Limb (tissue), 2 donors: ENCODE data around the gene GRK5.
A peak's percentile ranks its signal among the peaks of the same experiment; 100 is the strongest.
"Not testable (repeated sequence)": the region's sequence is repeated elsewhere in the genome, so short reads cannot be mapped to it uniquely, and the experiment has no call there.

ENCODE experiments used
- DNase-seq, 2 donors: peaks; one replicate each; pipeline ENCODE4 v3.0.0-alpha.2; 2016; ENCODE audit errors: extremely low spot score in 2 of 2

Gene GRK5

GRCh38 chr10:119416855-119417254 lies 209.5 kb downstream of the GRK5 start:
- DNase-seq, result peak; percentile 42 to 77

DNA sequence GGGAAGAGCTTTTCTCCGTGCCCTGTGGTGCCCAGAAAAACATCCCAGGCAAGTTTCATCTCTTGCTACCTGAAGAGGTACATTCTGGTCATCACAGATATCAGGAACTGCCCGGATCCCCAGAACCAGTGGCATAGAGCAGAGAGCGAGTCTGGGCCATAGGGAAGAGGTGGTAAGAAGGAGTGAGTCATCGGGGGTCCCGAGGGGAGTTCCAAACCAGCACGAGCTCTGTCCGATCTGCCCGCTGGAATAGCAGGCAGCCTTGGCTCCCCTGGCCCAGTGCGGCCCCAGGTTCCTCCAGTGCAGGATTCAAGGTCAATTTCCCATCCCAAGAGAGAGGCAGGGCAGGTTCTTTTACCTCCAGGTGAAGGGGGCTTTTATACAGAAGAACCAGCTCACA lies 210.5 kb downstream of the GRK5 start:
- DNase-seq, result no peak

GRCh38 chr10:119418362-119418761 lies 211.0 kb downstream of the GRK5 start:
- DNase-seq, result no peak

DNA sequence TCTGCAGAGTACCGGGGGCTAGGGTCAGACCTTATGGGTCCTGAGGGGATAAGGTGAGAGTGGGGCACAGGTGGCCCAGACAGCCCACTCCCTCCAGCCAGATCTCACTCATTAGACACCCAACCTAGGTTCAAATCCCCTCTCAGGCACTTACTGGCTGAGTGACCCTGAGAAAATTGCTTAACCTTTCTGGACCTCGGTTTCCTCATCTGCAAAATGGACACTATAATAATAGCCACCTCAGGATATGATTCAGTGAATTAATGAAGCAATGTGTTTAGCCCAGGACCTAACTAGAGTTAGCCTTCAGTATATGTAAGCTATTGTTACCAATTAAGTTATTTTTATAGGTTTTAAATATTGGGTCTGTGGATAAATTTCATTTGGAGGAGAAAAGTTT lies 212.6 kb downstream of the GRK5 start:
- DNase-seq, result no peak

DNA sequence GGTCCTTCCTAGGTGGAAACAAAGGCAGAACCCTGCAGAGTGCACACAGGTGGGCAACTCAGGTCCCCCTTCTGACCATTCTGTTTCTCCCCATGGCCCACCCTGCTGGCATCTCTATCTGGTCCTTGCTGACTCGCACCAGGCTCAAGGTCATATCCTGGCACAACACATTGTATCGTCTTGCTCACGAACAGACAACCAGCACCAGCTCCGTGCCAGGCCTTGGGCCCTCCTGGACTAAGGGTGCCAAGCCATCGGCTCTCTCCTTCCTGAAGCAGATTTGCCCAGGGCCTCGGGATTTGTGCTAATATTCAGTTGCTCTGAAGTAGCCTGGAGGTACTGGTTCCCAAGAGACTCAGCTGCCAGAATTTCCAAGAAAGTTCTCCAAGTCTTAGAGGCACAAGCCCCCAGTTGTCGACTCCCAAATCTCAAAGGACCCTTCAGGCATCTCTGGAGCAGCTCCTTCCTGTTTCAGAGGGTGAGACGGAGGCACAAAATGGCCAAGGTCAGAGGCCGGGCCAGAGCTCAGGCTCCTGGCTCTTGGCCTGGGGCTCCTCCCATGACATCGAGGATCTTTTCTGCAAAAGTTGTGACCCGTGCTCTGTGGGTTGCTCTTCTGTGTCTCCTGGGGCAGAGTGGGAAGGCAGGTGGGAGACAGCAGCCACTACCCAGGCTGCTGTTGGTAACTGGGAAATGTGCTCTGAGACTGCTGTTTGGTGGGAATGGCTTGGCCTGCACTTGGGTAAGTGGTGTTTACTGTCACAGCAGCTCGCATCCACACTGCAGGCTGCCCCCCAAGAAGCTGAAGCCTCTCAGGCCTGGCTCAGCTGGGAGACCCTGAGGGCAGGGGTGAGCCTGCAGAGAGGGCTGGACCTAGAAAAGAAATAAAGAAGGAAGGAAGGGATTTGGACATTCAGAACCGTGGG lies 213.8 kb downstream of the GRK5 start:
- no peak for DNase-seq

GRCh38 chr10:119421891-119422681 lies 214.7 kb downstream of the GRK5 start:
- no peak for DNase-seq

DNA sequence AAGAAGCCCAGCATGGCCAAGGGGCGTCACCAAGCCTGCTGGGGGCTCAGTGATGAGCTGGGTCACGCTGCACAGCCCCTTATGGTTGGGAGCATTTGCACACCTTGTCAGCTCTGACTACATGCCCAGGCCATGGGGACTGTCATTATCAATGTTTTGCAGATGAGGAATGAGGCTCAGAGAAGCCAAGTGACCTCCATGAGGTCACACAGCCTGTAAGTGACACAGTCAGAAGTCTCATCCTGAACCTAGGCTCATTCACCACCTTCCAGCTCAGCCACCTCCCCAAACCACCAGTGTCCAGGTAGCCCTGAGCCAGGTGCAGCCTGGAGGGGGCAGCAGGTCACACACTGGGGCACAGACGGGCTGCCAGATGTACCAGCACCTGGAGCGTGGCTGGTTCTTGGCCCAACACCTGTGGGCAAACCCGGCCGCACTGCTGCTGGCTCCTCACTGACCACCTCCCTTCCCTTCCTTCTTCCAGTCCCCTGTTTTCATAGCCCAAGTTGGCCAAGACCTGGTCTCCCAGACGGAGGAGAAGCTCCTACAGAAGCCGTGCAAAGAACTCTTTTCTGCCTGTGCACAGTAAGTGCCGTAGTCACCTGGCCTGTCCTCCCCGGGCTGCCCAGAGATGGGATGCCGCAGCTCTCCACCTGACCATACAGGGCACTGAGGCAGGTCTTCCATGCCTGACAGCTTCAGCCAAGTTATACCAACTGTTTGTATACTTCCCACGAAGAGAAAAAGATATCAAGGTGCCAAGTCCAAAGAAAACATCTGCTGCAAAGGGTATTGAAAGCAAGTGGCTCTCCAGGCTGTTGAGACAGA lies 215.5 kb downstream of the GRK5 start:
- DNase-seq, result no peak

DNA sequence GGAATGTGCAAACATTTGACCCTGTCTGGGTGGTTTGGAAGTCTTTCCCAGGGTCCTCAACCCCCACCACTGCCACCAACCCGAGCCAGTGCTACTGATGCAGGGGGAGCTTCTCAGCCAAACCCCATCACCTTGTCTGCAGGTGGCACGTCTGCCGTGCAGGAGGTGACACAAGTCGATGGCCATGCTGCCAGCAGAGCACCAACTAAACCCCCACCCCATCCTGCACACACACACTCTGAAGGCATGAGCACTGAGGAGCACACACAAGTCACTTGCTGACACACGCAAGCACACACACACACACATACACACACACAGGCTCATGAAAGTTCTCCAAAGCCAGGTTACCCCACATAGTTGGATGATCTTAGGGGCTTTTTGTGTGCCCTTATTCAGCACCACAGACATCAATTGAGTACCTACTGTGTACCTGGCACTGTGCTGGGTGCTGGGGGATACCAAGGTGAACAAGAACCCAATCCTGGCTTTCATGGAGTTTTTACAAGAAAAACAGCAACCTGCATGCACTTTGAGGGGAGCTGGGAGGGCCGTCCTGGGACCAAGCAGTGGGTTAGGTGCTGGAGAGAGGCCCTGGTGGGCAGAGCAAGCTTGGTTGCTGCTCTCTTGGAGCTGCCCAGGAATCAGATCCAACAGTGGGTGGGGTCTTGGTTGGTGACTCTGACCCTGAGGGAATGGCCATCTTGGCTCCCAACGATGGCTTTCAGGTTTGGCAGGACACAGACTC lies 216.3 kb downstream of the GRK5 start:
- no peak for DNase-seq

- DNase-seq, result no peak
Measured at GRCh38 chr10:119424258-119424975, 217.0 kb downstream of the GRK5 start.

DNA sequence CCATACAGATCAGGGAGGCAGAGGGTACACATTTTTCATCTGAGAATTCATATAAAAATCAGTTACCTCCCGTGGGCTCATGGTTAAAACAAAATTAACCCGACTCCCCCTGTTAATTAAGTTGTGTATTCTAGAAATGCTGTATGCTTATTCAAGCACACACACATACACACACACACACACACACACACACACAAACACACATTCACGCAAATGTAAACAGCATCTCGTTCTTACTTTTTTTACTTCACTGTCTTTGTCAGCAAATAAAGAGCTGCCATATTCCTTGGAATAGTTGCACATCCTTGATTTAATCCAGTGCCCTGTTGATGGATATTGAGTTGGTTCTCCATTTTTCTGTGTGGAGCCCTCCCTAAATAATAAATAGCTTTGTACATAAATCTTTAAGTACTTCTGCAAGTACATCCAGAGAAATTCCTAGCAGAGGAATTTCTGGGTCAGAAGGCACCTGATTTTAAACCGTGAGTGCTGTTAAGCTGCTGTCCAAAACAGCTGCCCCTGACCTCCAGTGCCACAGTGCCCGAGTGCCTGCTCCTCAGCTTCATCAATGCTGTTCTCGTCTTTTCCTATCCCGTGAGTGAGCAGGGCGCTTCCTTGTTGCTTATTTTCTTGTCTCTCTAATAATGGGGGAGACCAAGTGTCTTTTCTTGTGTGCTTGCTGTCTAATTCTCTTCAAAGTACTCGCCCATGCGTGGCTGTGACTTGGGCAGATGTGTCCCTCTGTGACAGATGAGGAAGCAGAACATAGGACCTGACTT lies 217.9 kb downstream of the GRK5 start:
- no peak for DNase-seq

- DNase-seq, result no peak
Measured at GRCh38 chr10:119425881-119426170, 218.5 kb downstream of the GRK5 start.

GRCh38 chr10:119426699-119427098 lies 219.3 kb downstream of the GRK5 start:
- no peak for DNase-seq

DNA sequence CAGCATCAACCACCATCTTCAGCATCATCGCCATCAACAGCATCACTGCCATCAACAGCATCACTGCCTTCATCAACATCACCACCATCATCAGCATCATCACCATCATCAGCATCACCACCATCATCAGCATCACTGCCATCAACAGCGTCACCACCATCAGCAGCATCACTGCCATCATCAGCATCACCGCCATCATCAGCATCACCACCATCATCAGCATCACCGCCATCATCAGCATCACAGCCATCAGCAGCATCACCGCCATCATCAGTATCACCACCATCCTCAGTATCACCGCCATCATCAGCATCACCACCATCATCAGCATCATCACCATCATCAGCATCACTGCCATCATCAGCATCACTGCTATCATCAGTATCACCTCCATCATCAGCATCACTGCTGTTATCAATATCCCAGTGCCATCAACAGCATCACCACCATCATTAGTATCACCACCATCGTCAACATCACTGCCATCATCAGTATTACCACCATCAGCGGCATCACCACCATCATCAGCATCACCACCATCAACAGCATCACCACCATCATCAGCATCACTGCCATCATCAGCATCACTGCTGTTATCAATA lies 220.0 kb downstream of the GRK5 start:
- DNase-seq, result no peak

GRCh38 chr10:119428789-119429188 lies 221.4 kb downstream of the GRK5 start:
- DNase-seq, result no peak

DNA sequence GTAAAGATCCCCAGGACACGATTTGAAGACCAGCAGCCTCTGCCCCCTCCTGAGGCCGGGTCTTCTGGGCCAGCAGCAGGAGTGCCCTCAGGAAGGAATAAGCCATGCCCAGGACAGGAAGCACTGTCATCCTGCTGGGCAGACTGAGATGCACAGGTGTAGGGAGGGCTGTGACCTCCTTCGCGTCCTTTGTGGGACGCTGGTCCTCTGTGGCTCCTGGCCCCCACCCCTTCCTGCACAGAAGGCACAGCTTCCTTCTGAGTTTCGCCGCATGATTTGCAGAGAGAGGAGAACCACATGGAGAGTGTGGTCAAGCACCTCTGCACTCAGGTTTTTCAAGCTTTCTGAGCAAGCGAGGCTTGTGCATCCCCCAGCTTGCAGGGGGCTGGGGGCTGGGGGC lies 222.4 kb downstream of the GRK5 start:
- DNase-seq, result no peak

- no peak for DNase-seq
Measured at GRCh38 chr10:119431034-119431772, 223.8 kb downstream of the GRK5 start.

- no peak for DNase-seq
Measured at GRCh38 chr10:119431773-119432135, 224.4 kb downstream of the GRK5 start.

- DNase-seq, result not testable (repeated sequence)
Measured at GRCh38 chr10:119434942-119435341, 227.6 kb downstream of the GRK5 start.

DNA sequence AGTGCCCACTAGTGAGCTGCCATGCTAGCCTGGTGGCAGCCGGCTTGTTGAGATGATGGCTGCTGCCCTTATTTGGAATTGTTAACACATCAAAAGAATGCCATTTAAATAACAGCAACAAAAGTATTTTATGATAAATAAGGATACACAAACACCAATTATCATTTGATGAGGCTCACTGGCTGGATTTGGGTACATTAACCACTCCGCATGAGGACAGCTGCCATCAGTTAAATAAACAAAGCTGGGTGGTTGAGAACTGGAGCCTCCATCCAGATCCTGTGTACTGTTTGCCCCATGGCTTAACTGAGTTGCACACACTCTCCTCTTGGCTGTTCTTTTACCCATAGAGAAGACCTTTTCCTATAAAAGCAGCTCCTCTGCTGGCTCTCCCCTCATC lies 231.3 kb downstream of the GRK5 start:
- no peak for DNase-seq
